ENCODE results near the gene PALLD. TPM values are rescaled to one million over a fixed set of nuclear protein-coding genes. Genes with fewer than 3 reads are reported as not detected.

PALLD gene
- total RNA-seq, 4 donors from 2014 or later = 1,036 to 2,270 (median 2,202) TPM

GRCh38 chr4:168741281-168742173 lies 244.7 kb downstream of the PALLD start:
- no peaks in the 10 kb centered on the region for H3K27me3 ChIP-seq
- H3K27ac ChIP-seq = no peak overlapping the region
- no peak overlapping the region for H3K4me3 ChIP-seq
- TF ChIP-seq POLR2AphosphoS5 (IDR thresholded peaks at IDR 0.05) = no peak
- TF ChIP-seq EP300 (IDR thresholded peaks at IDR 0.05) = no peak
- TF ChIP-seq POLR2A (IDR thresholded peaks at IDR 0.05) = no peak
- TF ChIP-seq, protein P1, sequence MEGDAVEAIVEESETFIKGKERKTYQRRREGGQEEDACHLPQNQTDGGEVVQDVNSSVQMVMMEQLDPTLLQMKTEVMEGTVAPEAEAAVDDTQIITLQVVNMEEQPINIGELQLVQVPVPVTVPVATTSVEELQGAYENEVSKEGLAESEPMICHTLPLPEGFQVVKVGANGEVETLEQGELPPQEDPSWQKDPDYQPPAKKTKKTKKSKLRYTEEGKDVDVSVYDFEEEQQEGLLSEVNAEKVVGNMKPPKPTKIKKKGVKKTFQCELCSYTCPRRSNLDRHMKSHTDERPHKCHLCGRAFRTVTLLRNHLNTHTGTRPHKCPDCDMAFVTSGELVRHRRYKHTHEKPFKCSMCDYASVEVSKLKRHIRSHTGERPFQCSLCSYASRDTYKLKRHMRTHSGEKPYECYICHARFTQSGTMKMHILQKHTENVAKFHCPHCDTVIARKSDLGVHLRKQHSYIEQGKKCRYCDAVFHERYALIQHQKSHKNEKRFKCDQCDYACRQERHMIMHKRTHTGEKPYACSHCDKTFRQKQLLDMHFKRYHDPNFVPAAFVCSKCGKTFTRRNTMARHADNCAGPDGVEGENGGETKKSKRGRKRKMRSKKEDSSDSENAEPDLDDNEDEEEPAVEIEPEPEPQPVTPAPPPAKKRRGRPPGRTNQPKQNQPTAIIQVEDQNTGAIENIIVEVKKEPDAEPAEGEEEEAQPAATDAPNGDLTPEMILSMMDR (IDR thresholded peaks at IDR 0.05) = no peak
- ATAC-seq = no peak
- H3K36me3 ChIP-seq = no peaks in the 10 kb centered on the region
- no peaks in the 10 kb centered on the region for H3K9me3 ChIP-seq
- 85 to 87% methylated on average over 4 to 11 of the region's 11 CpGs for WGBS, 2 donors (ENCODE audit: low coverage in 1 of 2)
- H3K4me1 ChIP-seq = peaks cover 0 to 8% (median 0%) of the 10 kb centered on the region in 3 donors

DNA sequence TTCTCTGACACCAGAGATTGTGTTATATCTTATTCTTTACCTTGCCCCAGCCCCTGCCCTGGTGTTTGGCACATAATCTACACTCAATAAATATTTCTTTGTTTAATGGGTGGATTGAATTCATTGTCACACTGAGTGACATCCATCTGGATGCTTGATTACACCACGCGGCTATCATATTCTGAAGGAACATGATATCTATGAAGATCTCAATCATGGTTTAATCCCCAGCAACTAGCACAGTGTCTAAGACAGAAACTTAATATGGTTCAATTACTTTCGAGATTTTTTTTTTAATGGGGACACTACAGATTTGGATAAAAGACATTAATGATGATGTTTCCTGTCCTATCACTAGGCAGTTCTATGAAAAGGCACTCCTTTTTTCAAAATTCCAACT lies 246.3 kb downstream of the PALLD start:
- H3K27me3 ChIP-seq = no peaks in the 10 kb centered on the region
- TF ChIP-seq, protein P1 (IDR thresholded peaks at IDR 0.05) = no peak
- no peak for TF ChIP-seq EP300 (IDR thresholded peaks at IDR 0.05)
- TF ChIP-seq POLR2A (IDR thresholded peaks at IDR 0.05) = no peak
- no peak overlapping the region for H3K27ac ChIP-seq
- H3K4me1 ChIP-seq = peaks cover 0 to 8% (median 0%) of the 10 kb centered on the region in 3 donors
- no peaks in the 10 kb centered on the region for H3K9me3 ChIP-seq
- H3K4me3 ChIP-seq = no peak overlapping the region
- no peaks in the 10 kb centered on the region for H3K36me3 ChIP-seq
- WGBS, 2 donors (ENCODE audit: low coverage in 1 of 2) = 87 to 94% methylated on average over 2 to 3 of the region's 3 CpGs
- ATAC-seq = no peak

DNA sequence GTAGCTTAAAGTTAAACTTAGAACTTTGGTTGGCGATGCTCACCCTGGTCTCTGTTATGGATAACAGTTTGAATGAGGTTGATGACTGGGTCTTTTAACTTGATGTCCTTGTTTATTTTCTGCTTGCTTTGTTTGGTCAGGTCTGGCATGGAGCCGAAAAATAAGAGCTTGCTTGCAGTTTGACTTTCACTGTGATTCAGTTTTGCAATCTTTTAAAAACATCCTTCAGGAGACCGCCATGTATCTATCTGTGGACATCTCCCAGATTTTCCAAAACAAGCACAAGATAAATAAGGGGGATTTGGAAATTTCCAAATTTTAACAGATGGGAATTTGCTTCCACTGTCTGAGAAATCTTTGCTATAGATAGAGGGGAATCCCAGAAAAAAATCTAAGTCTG lies 246.7 kb downstream of the PALLD start:
- H3K4me1 ChIP-seq = peaks cover 0 to 8% (median 0%) of the 10 kb centered on the region in 3 donors
- H3K27ac ChIP-seq = peak overlapping the region in 1 of 4 donors; percentile 13
- no peaks in the 10 kb centered on the region for H3K27me3 ChIP-seq
- 57 to 70% methylated on average over 1 to 3 of the region's 3 CpGs for WGBS, 2 donors (ENCODE audit: low coverage in 1 of 2)
- no peaks in the 10 kb centered on the region for H3K36me3 ChIP-seq
- ATAC-seq = no peak
- H3K4me3 ChIP-seq = no peak overlapping the region
- TF ChIP-seq, protein P1 (IDR thresholded peaks at IDR 0.05) = no peak
- TF ChIP-seq POLR2AphosphoS5 (IDR thresholded peaks at IDR 0.05) (no peak), POLR2A (IDR thresholded peaks at IDR 0.05) (no peak), EP300 (IDR thresholded peaks at IDR 0.05) (no peak)
- no peaks in the 10 kb centered on the region for H3K9me3 ChIP-seq

GRCh38 chr4:168744021-168744420 lies 247.2 kb downstream of the PALLD start:
- H3K27ac ChIP-seq = peak overlapping the region in 1 of 4 donors; percentile 13
- H3K36me3 ChIP-seq = no peaks in the 10 kb centered on the region
- H3K4me3 ChIP-seq = no peak overlapping the region
- H3K9me3 ChIP-seq = no peaks in the 10 kb centered on the region
- no peak for ATAC-seq
- TF ChIP-seq, protein P1 (IDR thresholded peaks at IDR 0.05) = no peak
- TF ChIP-seq POLR2A (IDR thresholded peaks at IDR 0.05) = no peak
- no peak for TF ChIP-seq EP300 (IDR thresholded peaks at IDR 0.05)
- TF ChIP-seq POLR2AphosphoS5 (IDR thresholded peaks at IDR 0.05) = no peak
- H3K4me1 ChIP-seq = peaks cover 0 to 8% (median 0%) of the 10 kb centered on the region in 3 donors
- WGBS, 2 donors (ENCODE audit: low coverage in 1 of 2) = 55 to 68% methylated on average over 4 to 5 of the region's 5 CpGs
- H3K27me3 ChIP-seq = no peaks in the 10 kb centered on the region

DNA sequence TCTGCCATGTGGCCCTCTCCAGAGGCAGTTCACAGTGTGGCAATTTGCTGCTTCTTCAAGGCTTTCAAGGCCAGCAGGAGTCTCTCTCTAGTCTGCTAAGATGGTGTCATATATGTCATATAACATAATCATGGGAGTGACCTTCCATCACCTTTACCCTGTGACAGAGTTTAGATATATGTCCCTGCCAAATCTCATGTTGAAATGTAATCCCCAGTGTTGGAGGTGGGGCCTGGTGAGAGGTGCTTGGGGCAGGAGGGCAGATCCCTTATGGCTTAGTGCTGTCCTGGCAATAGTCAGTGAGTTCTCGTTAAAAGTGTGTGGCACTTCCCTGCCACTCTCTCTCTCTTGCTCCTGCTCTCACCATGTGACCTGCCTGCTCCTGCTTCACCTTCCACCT lies 252.0 kb downstream of the PALLD start:
- 100% methylated on average over 1 of the region's 1 CpG for WGBS, 2 donors (ENCODE audit: low coverage in 1 of 2)
- Histone ChIP-seq H3K9me3 (no peaks in the 10 kb centered on the region), H3K4me3 (no peak overlapping the region), H3K27me3 (no peaks in the 10 kb centered on the region), H3K36me3 (no peaks in the 10 kb centered on the region), H3K27ac (no peak overlapping the region), H3K4me1 (peaks cover 0 to 9% (median 0%) of the 10 kb centered on the region in 3 donors)
- ATAC-seq = no peak
- TF ChIP-seq EP300 (IDR thresholded peaks at IDR 0.05) = no peak
- TF ChIP-seq, protein P1 (IDR thresholded peaks at IDR 0.05) = no peak
- no peak for TF ChIP-seq POLR2A (IDR thresholded peaks at IDR 0.05)
- no peak for TF ChIP-seq POLR2AphosphoS5 (IDR thresholded peaks at IDR 0.05)

All from gastroesophageal sphincter (tissue), 4 donors.